ENCODE results near the gene HIBADH.
"Not testable (repeated sequence)": the region's sequence is repeated elsewhere in the genome, so short reads cannot be mapped to it uniquely, and the experiment has no call there.

Gene HIBADH

GRCh38 chr7:27678617-27679260 is 16.1 kb upstream of the HIBADH start:
- DNase-seq, result no peak

GRCh38 chr7:27677912-27678612 is 15.4 kb upstream of the HIBADH start:
- no peak for DNase-seq

- DNase-seq, result not testable (repeated sequence)
Measured at GRCh38 chr7:27674126-27674525, 11.4 kb upstream of the HIBADH start.

GRCh38 chr7:27671675-27672074 is 9.0 kb upstream of the HIBADH start:
- DNase-seq, result no peak

GRCh38 chr7:27670676-27671075 is 8.0 kb upstream of the HIBADH start:
- DNase-seq, result no peak

- DNase-seq, result no peak
Measured at GRCh38 chr7:27670177-27670576, 7.5 kb upstream of the HIBADH start.

GRCh38 chr7:27665531-27665930 is 2.8 kb upstream of the HIBADH start:
- no peak for DNase-seq

GRCh38 chr7:27663989-27664331 is 1.3 kb upstream of the HIBADH start:
- no peak for DNase-seq

GRCh38 chr7:27661811-27662489 is 733 bp downstream of the HIBADH start:
- DNase-seq, result no peak

- DNase-seq, result no peak
Measured at GRCh38 chr7:27656724-27657123, 6.0 kb downstream of the HIBADH start.

GRCh38 chr7:27655184-27655583 is 7.5 kb downstream of the HIBADH start:
- DNase-seq, result no peak

- DNase-seq, result no peak
Measured at GRCh38 chr7:27652518-27652917, 10.2 kb downstream of the HIBADH start.

- no peak for DNase-seq
Measured at GRCh38 chr7:27651702-27652101, 11.0 kb downstream of the HIBADH start.

- DNase-seq, result no peak
Measured at GRCh38 chr7:27650283-27650682, 12.4 kb downstream of the HIBADH start.

GRCh38 chr7:27647489-27647888 is 15.2 kb downstream of the HIBADH start:
- DNase-seq, result no peak

- DNase-seq, result no peak
Measured at GRCh38 chr7:27647046-27647445, 15.6 kb downstream of the HIBADH start.

GRCh38 chr7:27642271-27642670 is 20.4 kb downstream of the HIBADH start:
- no peak for DNase-seq

- no peak for DNase-seq
Measured at GRCh38 chr7:27641581-27642230, 21.0 kb downstream of the HIBADH start.

- DNase-seq, result no peak
Measured at GRCh38 chr7:27640884-27641574, 21.7 kb downstream of the HIBADH start.

- DNase-seq, result no peak
Measured at GRCh38 chr7:27639851-27640250, 22.8 kb downstream of the HIBADH start.

- not testable (repeated sequence) for DNase-seq
Measured at GRCh38 chr7:27639048-27639447, 23.6 kb downstream of the HIBADH start.

- no peak for DNase-seq
Measured at GRCh38 chr7:27636326-27637006, 26.2 kb downstream of the HIBADH start.

GRCh38 chr7:27635728-27636127 is 27.0 kb downstream of the HIBADH start:
- DNase-seq, result no peak
